ENCODE data around the gene PAGR1. TPM values are rescaled to one million over a fixed set of nuclear protein-coding genes. Genes with fewer than 3 reads are reported as not detected.

PAGR1 gene
- total and polyA plus RNA-seq, 2 of the 4 experiments (the other 2 are of a cell fraction) = 10.6 to 22.1 TPM

- no peak overlapping the region for H3K4me2 ChIP-seq (ENCODE audit: low read depth, low read length)
Measured at GRCh38 chr16:29857133-29857760, 41.3 kb downstream of the PAGR1 start.

More at GRCh38 chr16:29857133-29857760, 41.3 kb downstream of the PAGR1 start:
- H4K91ac ChIP-seq (ENCODE audit: insufficient read depth, low read depth, low read length) = no peak overlapping the region
- no peak overlapping the region for H3K56ac ChIP-seq (ENCODE audit: extremely low read depth, insufficient read depth, low read length)
- H3K9ac ChIP-seq (ENCODE audit: low read depth, low read length) = no peak overlapping the region
- in situ Hi-C loops (cut with MboI; ENCODE audit: low sequenced_read_pairs) = no loop called here
- no peak for TF ChIP-seq RAD21 (IDR thresholded peaks at IDR 0.05; ENCODE audit: low read length)
- no peak for TF ChIP-seq CEBPB (IDR thresholded peaks at IDR 0.05; ENCODE audit: low read depth, low read length)
- TF ChIP-seq USF2 (IDR thresholded peaks at IDR 0.05; ENCODE audit: low read depth, low read length) = no peak
- TF ChIP-seq FOS (IDR thresholded peaks at IDR 0.05; ENCODE audit: low read depth, low read length) = no peak
- TF ChIP-seq MAZ (IDR thresholded peaks at IDR 0.05; ENCODE audit: borderline replicate concordance, low read depth, low read length) = no peak
- no peak for TF ChIP-seq MXI1 (IDR thresholded peaks at IDR 0.05; ENCODE audit: borderline replicate concordance, low read depth, low read length)
- TF ChIP-seq MAFK (IDR thresholded peaks at IDR 0.05; ENCODE audit: low read depth, low read length) = no peak
- TF ChIP-seq BHLHE40 (IDR thresholded peaks at IDR 0.05; ENCODE audit: low read depth, low read length) = no peak
- no peak for TF ChIP-seq ELK1 (IDR thresholded peaks at IDR 0.05; ENCODE audit: borderline replicate concordance, low read depth, low read length)
- BruUV-seq (replicated peaks) = no TSS peak
- no peak overlapping the region for H3K4ac ChIP-seq (ENCODE audit: low read depth, low read length)
- H3K9me1 ChIP-seq (ENCODE audit: insufficient read depth, low read length) = peaks cover 12% of the 10 kb centered on the region
- peak; percentile 67 for ATAC-seq (ENCODE audit: low read depth)
- no peak overlapping the region for H3K18ac ChIP-seq (ENCODE audit: low read depth, low read length)
- POLR2A ChIA-PET (ENCODE audit: unreplicated experiment) = interaction anchor here (0.7 kb wide), 1 partner anchor 22 kb away, joined by 7 read pairs; no protein-coding TSS in a partner anchor
- no peak overlapping the region for H3K14ac ChIP-seq (replicated peaks; ENCODE audit: low read depth, low read length)
- peaks cover 7 to 24% of the 10 kb centered on the region in 2 experiments; a peak in 3 of 4 replicates for H3K79me1 ChIP-seq (ENCODE audit: low read depth in 1 of 2, low read length in 2 of 2)
- no peaks in the 10 kb centered on the region for H4K20me1 ChIP-seq (ENCODE audit: insufficient read depth, low read length)
- no peak overlapping the region for H3K27ac ChIP-seq (ENCODE audit: insufficient read depth, low read length)
- H3K4me3 ChIP-seq (ENCODE audit: insufficient read depth, low read depth, low read length) = no peak overlapping the region
- H3K36me3 ChIP-seq (ENCODE audit: control insufficient read depth, insufficient read depth, low read length) = peaks cover 22% of the 10 kb centered on the region
- intact Hi-C loops (cut with micrococcal nuclease) = no loop called here
- no peak overlapping the region for H3K23ac ChIP-seq (ENCODE audit: low read depth, low read length)
- 66% methylated on average over 3 of the region's 7 CpGs; no CpG with 5 or more reads in 1 of the 2 experiments for WGBS, 2 experiments (ENCODE audit: extremely low coverage in 2 of 2, insufficient read length in 1 of 2)
- no peak overlapping the region for H2BK15ac ChIP-seq (ENCODE audit: low read depth, low read length)
- dilution Hi-C loops (cut with HindIII; ENCODE audit: low sequenced_read_pairs, unreplicated experiment) = no loop called here
- no peak overlapping the region for H2AK9ac ChIP-seq (replicated peaks; ENCODE audit: low read depth, low read length, poor library complexity)
- H3K9me3 ChIP-seq (ENCODE audit: control insufficient read depth, insufficient read depth, low read length) = no peaks in the 10 kb centered on the region
- peak; percentile 46 for DNase-seq
- no peak overlapping the region for H2AK5ac ChIP-seq (ENCODE audit: low read depth, low read length)
- H4K8ac ChIP-seq (ENCODE audit: low read depth in 2 of 2, low read length in 2 of 2) = no peak overlapping the region
- peaks cover 4% of the 10 kb centered on the region; the same call in 1 of the 2 replicates for H3K4me1 ChIP-seq (ENCODE audit: control insufficient read depth, insufficient read depth, low read length)
- H4K5ac ChIP-seq (ENCODE audit: low read depth, low read length) = no peak overlapping the region
- CTCF ChIA-PET = interaction anchor here (1.9 kb wide), 1 partner anchor 9 kb away, joined by 6 read pairs; no protein-coding TSS in a partner anchor
- no peak overlapping the region for H2BK20ac ChIP-seq (ENCODE audit: low read depth, low read length)
- no peak overlapping the region for H2AFZ ChIP-seq (replicated peaks; ENCODE audit: low read length, poor library complexity)
- no peaks in the 10 kb centered on the region for H3K27me3 ChIP-seq (ENCODE audit: control insufficient read depth, insufficient read depth, low read length)
- no peak overlapping the region for H2BK5ac ChIP-seq (ENCODE audit: low read depth, low read length, poor library complexity, severe bottlenecking)
- no peak overlapping the region for H2BK120ac ChIP-seq (ENCODE audit: low read depth, low read length)
